MCF 10A (cell line): ENCODE data around the gene GPR156. TPM values are rescaled to one million over a fixed set of nuclear protein-coding genes. Genes with fewer than 3 reads are reported as not detected.
A peak's percentile ranks its signal among the peaks of the same experiment; 100 is the strongest.

Source experiments
- Bru-seq: library from RNA; stranded (reverse); fragments of 400-500 nt; gene quantifications from one replicate; lab custom pipeline; 2021; lab: Mats Ljungman, UMichigan
- BruChase-seq, 2 experiments: library from RNA; stranded (reverse); fragments of 400-500 nt; gene quantifications; one replicate each; lab custom pipeline; 2021; lab: Mats Ljungman, UMichigan
- BruUV-seq: library from RNA; stranded (reverse); fragments of 400-500 nt; replicated peaks from 2 replicates; lab custom pipeline; 2021; lab: Mats Ljungman, UMichigan
- CTCF ChIA-PET: fragments of 300-600 bp; sonication (Branson Sonifier 250); formaldehyde crosslinking; extraction: SDS; loops from one replicate; lab custom pipeline; 2021; ENCODE audit warnings: antibody characterized with exemption, inconsistent platforms; lab: Yijun Ruan, JAX
- POLR2A ChIA-PET: fragments of 300-600, 350-650 bp; sonication (Branson Sonifier 250); formaldehyde crosslinking; extraction: SDS; loops from one replicate; lab custom pipeline; 2020; ENCODE audit warnings: antibody characterized with exemption, inconsistent platforms; lab: Yijun Ruan, JAX
- DNase-seq: peaks from one replicate; pipeline ENCODE4 v3.0.0-alpha.2; 2018; ENCODE audit not compliant: unreplicated experiment
- H3K27ac Mint-ChIP-seq: one replicate; pipeline ENCODE4 v1.8.0; 2022; ENCODE audit warnings: mild to moderate bottlenecking, low read depth, mixed read lengths; ENCODE audit not compliant: unreplicated experiment
- H3K27me3 Mint-ChIP-seq: one replicate; pipeline ENCODE4 v1.8.0; 2022; ENCODE audit warnings: mixed read lengths; ENCODE audit not compliant: insufficient read depth, unreplicated experiment
- H3K36me3 Mint-ChIP-seq: one replicate; pipeline ENCODE4 v1.8.0; 2022; ENCODE audit warnings: mild to moderate bottlenecking, moderate library complexity, mixed read lengths; ENCODE audit not compliant: insufficient read depth, unreplicated experiment
- H3K4me1 Mint-ChIP-seq: one replicate; pipeline ENCODE4 v1.8.0; 2022; ENCODE audit warnings: mixed read lengths; ENCODE audit not compliant: insufficient read depth, unreplicated experiment
- H3K4me3 Mint-ChIP-seq: one replicate; pipeline ENCODE4 v1.8.0; 2022; ENCODE audit warnings: mild to moderate bottlenecking, moderate library complexity, mixed read lengths; ENCODE audit not compliant: unreplicated experiment
- H3K9me3 Mint-ChIP-seq: one replicate; pipeline ENCODE4 v1.8.0; 2022; ENCODE audit warnings: mixed read lengths; ENCODE audit not compliant: unreplicated experiment
- intact Hi-C: fragments of 100-400 bp; cut with micrococcal nuclease; formaldehyde crosslinking; loops from 2 replicates; pipeline ENCODE4 v1.14.1; 2022
- long read RNA-seq: library from polyadenylated mRNA; stranded (forward); transcript quantifications from one replicate; pipeline ENCODE4 v2.0.0, GENCODE V29; 2022
- total RNA-seq: library from RNA; stranded (reverse); gene quantifications from 2 replicates; pipeline ENCODE4 v1.2.3, GENCODE V29; 2022
- TF ChIP-seq, protein P1 (sequence below): fragments of 200-600 bp; IDR thresholded peaks from one replicate; pipeline ENCODE4 v1.8.0; 2022; ENCODE audit warnings: antibody characterized with exemption, mild to moderate bottlenecking; ENCODE audit not compliant: unreplicated experiment

The GPR156 gene
- total RNA-seq (0.72 and 1.0 TPM in 2 replicates), Bru-seq, nascent RNA (percentile 43 among the genes with signal in this experiment), BruChase-seq, experiment 1, labeled RNA remaining after a 6-hour chase (percentile 38 among the genes with signal in this experiment), BruChase-seq, experiment 2, labeled RNA remaining after a 2-hour chase (percentile 53 among the genes with signal in this experiment)
- long read RNA-seq: 0 reads

DNA sequence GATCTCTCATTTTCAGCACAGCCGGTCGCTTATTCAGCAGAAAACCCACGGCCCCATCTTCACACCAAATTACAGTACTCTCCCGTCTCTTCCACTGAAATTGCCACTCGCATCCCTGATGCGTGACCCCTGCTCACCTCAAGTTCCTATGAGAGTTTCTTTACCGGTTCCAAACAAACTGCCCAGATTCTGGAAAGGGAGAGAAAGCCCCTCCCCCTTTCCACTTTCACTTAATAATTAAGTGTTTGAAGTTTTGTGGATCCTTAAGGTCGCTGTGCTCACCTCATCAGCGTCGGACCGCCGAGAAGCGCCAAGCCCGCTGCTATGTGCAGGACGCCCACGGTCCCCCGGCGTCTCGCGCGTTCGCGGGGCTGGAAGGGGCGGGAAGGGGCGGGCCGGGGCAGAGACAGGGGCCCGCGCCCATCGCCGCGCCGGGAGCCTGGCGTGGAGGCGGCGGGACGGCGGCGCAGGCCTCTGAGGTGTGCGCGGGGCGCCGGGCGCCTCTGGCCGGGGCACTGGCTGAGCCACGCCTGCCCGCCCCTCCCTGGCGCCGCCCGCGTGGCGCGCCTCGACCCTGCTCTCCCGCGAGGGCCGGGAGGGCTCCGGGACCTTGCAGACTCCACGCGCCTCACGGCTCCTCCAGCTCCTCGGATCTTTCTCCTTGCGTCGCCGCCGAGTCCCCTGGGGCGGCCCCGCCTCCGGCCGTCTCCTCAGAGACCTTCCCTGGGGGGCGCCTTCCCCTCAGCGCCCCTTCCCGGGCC, at the start of gene GPR156:
TSS of gene GPR156 (minus strand) at position 476 of the 761 bp plus-strand sequence. CDS start 41,124 bp downstream, outside the sequence.
- intact Hi-C loops: no loop called here
- no peaks in the 10 kb centered on the region for H3K36me3 Mint-ChIP-seq
- no peaks in the 10 kb centered on the region for H3K4me1 Mint-ChIP-seq
- ChIA-PET CTCF (no interaction called here), POLR2A (no interaction called here)
- no peak within 1 kb of the TSS for H3K27ac Mint-ChIP-seq
- peak; percentile 20 for DNase-seq
- H3K9me3 Mint-ChIP-seq: no peaks in the 10 kb centered on the region
- H3K27me3 Mint-ChIP-seq: no peaks in the 10 kb centered on the region
- BruUV-seq: no TSS peak
- TF ChIP-seq, protein P1, sequence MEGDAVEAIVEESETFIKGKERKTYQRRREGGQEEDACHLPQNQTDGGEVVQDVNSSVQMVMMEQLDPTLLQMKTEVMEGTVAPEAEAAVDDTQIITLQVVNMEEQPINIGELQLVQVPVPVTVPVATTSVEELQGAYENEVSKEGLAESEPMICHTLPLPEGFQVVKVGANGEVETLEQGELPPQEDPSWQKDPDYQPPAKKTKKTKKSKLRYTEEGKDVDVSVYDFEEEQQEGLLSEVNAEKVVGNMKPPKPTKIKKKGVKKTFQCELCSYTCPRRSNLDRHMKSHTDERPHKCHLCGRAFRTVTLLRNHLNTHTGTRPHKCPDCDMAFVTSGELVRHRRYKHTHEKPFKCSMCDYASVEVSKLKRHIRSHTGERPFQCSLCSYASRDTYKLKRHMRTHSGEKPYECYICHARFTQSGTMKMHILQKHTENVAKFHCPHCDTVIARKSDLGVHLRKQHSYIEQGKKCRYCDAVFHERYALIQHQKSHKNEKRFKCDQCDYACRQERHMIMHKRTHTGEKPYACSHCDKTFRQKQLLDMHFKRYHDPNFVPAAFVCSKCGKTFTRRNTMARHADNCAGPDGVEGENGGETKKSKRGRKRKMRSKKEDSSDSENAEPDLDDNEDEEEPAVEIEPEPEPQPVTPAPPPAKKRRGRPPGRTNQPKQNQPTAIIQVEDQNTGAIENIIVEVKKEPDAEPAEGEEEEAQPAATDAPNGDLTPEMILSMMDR: no peak
- H3K4me3 Mint-ChIP-seq: peak within 1 kb of the TSS; percentile 62

DNA sequence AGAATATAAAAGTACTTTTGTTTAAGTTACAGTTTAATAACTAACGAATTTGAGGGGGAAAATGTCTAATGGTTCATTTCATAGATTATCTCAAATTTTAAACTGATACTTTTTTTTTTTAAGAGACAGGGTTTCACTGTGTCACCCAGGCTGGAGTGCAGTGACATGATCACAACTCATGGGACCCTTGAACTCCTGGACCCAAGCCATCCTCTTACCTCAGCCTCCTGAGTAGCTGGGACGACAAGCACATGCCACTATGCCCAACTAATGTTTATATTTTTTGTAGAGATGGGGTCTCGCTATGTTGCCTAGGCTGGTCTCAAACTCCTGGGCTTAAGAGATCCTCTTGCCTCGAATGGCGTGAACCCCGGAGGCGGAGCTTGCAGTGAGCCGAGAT, 47.6 kb upstream of the GPR156 start:
- Mint-ChIP-seq H3K9me3 (no peaks in the 10 kb centered on the region), H3K27me3 (no peaks in the 10 kb centered on the region), H3K4me1 (peaks cover 8% of the 10 kb centered on the region), H3K36me3 (peaks cover 60% of the 10 kb centered on the region), H3K4me3 (no peak overlapping the region), H3K27ac (no peak overlapping the region)
- ChIA-PET CTCF (interaction anchor here (1.1 to 2.7 kb wide), 4 partner anchors 16 to 88 kb away, joined by 3 to 9 read pairs (median 4); partner anchors contain the start of gene LRRC58), POLR2A (interaction anchor here (2.6 kb wide), 1 partner anchor 16 kb away, joined by 22 read pairs; the partner anchor contains the start of gene LRRC58)
- BruUV-seq: no TSS peak
- intact Hi-C loops: no loop called here
- TF ChIP-seq, protein P1: no peak
- DNase-seq: no peak

DNA sequence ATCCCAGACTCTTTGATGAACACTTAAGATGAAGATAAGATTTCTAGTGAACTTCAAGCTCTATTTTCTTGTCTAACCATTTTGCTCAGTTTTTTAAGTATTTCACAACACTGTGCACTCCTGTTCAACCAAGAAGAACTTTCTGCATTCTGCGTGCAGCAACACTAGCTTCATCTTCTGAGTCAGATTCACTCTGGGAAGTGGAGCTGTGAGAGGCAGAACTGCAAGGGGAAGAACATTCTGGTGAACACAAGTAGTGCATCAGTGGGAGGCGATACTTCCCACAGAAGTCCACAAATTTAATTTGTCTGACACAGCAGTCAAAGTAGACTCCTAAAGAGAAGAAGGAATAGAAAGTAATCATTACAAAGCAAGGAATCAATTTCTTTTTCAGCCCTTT, 46.1 kb upstream of the GPR156 start:
- POLR2A ChIA-PET: interaction anchor here (2.6 kb wide), 1 partner anchor 18 kb away, joined by 22 read pairs; the partner anchor contains the start of gene LRRC58
- no peaks in the 10 kb centered on the region for H3K9me3 Mint-ChIP-seq
- DNase-seq: no peak
- BruUV-seq: no TSS peak
- H3K36me3 Mint-ChIP-seq: peaks cover 61% of the 10 kb centered on the region
- TF ChIP-seq, protein P1: no peak
- H3K27ac Mint-ChIP-seq: no peak overlapping the region
- CTCF ChIA-PET: no interaction called here
- H3K27me3 Mint-ChIP-seq: no peaks in the 10 kb centered on the region
- intact Hi-C loops: no loop called here
- no peak overlapping the region for H3K4me3 Mint-ChIP-seq
- H3K4me1 Mint-ChIP-seq: peaks cover 4% of the 10 kb centered on the region

DNA sequence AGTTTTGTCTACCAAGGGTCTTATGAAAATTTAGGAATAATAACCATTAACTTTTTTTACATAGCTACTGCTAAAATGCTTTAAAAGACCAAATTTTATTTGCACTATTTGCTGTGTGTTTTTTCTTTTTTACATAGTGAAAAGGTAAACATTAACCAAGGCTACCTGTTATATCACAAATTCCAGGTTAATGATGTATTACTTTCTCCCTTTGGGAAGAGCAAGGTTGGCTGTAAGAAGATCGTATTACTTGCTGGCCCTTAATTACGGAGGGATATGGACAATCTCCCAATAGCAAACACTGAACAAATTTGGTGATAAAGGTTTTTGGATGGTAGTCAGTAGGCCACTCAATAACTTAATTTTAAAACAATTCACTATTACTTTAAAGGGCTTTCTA, 41.8 kb upstream of the GPR156 start:
- POLR2A ChIA-PET: interaction anchor here (0.8 kb wide), 1 partner anchor 22 kb away, joined by 3 read pairs; no protein-coding TSS in a partner anchor
- intact Hi-C loops: no loop called here
- H3K4me1 Mint-ChIP-seq: no peaks in the 10 kb centered on the region

More for the DNA sequence above, 41.8 kb upstream of the GPR156 start:
- no peaks in the 10 kb centered on the region for H3K27me3 Mint-ChIP-seq
- no peak for DNase-seq
- TF ChIP-seq, protein P1: no peak
- BruUV-seq: no TSS peak
- H3K36me3 Mint-ChIP-seq: peaks cover 49% of the 10 kb centered on the region
- CTCF ChIA-PET: interaction anchor here (0.9 to 1.2 kb wide), 2 partner anchors 14 to 90 kb away, joined by 3 to 4 read pairs; no protein-coding TSS in a partner anchor
- H3K4me3 Mint-ChIP-seq: no peak overlapping the region
- no peaks in the 10 kb centered on the region for H3K9me3 Mint-ChIP-seq
- no peak overlapping the region for H3K27ac Mint-ChIP-seq
